K562 (cell line): ENCODE measurements around the gene FAM53C. TPM values are rescaled to one million over a fixed set of nuclear protein-coding genes. Genes with fewer than 3 reads are reported as not detected.

Experiments
- CBX1 ChIP-seq: sonication (generic); IDR thresholded peaks from 2 replicates; pipeline ENCODE4 v1.6.1; 2016; ENCODE audit warnings: antibody characterized with exemption, low read depth, mild to moderate bottlenecking
- CHD1 ChIP-seq: fragments of 200-600 bp; sonication (generic); IDR thresholded peaks from one replicate; pipeline ENCODE4 v1.6.1; 2012; ENCODE audit warnings: mild to moderate bottlenecking, moderate library complexity, low read length, inconsistent platforms
- CREB1 ChIP-seq, 2 experiments: sonication (generic) in 1 of 2; formaldehyde crosslinking in 1 of 2; IDR thresholded peaks; 2 replicates each; pipeline versions ENCODE4 v1.6.1 to v1.8.0; 2012 to 2022; ENCODE audit warnings: inconsistent platforms in 1 of 2, mild to moderate bottlenecking in 1 of 2, missing genetic modification reagents in 1 of 2, moderate library complexity in 1 of 2
- ETS2 ChIP-seq: IDR thresholded peaks from 2 replicates; pipeline ENCODE4 v1.6.1; 2016; ENCODE audit warnings: borderline replicate concordance, missing genetic modification characterization, mild to moderate bottlenecking, moderate library complexity, missing compliant biosample characterization; ENCODE audit not compliant: poor library complexity, severe bottlenecking
- GABPB2 ChIP-seq: fragments of 250-450 bp; sonication (Bioruptor Pico); conservative IDR thresholded peaks from 2 replicates; pipeline ENCODE4 v1.5.1; 2021; ENCODE audit warnings: mild to moderate bottlenecking
- HDAC1 ChIP-seq, 2 experiments: fragments of 450-650 bp; IDR thresholded peaks; 2 replicates each; pipeline ENCODE4 v1.6.1; 2016 to 2017; ENCODE audit warnings: inconsistent platforms in 1 of 2, mild to moderate bottlenecking in 1 of 2, moderate library complexity in 1 of 2
- HDAC3 ChIP-seq: fragments of 450-650 bp; IDR thresholded peaks from 2 replicates; pipeline ENCODE4 v1.6.1; 2018; ENCODE audit warnings: borderline replicate concordance, mild to moderate bottlenecking, moderate library complexity; ENCODE audit not compliant: partially characterized antibody
- HNRNPK ChIP-seq: fragments of 200-400 bp; formaldehyde crosslinking; IDR thresholded peaks from one replicate; pipeline ENCODE4 v1.6.1; 2018; ENCODE audit warnings: mild to moderate bottlenecking, low read depth, low read length; ENCODE audit not compliant: poor library complexity, severe bottlenecking
- KAT8 ChIP-seq: fragments of 450-650 bp; IDR thresholded peaks from 2 replicates; pipeline ENCODE4 v1.6.1; 2016; ENCODE audit warnings: low read depth, mild to moderate bottlenecking
- NEUROD1 ChIP-seq: fragments of 150-350 bp; IDR thresholded peaks from 2 replicates; pipeline ENCODE4 v1.6.1; 2014; ENCODE audit warnings: borderline replicate concordance, low read length, low read depth; ENCODE audit not compliant: partially characterized antibody
- PHF21A ChIP-seq: fragments of 450-650 bp; IDR thresholded peaks from 2 replicates; pipeline ENCODE4 v1.6.1; 2017; ENCODE audit warnings: low read depth, borderline replicate concordance
- POLR2AphosphoS2 ChIP-seq: IDR thresholded peaks from 2 replicates; pipeline ENCODE4 v1.6.1; 2012; ENCODE audit warnings: low read length, improper control_type of control experiment
- PRMT5 ChIP-seq: sonication (generic); formaldehyde crosslinking; IDR thresholded peaks from 2 replicates; pipeline ENCODE4 v1.5.0; 2020; ENCODE audit warnings: missing genetic modification reagents
- PRPF4 ChIP-seq: fragments of 200-400 bp; formaldehyde crosslinking; IDR thresholded peaks from one replicate; pipeline ENCODE4 v1.6.1; 2017; ENCODE audit warnings: low read length, low read depth, mild to moderate bottlenecking; ENCODE audit not compliant: insufficient read depth, poor library complexity, severe bottlenecking
- RBM22 ChIP-seq: fragments of 200-400 bp; formaldehyde crosslinking; IDR thresholded peaks from 2 replicates; pipeline ENCODE4 v1.6.1; 2018; ENCODE audit warnings: low read length, low read depth; ENCODE audit not compliant: poor library complexity, severe bottlenecking
- RBM34 ChIP-seq: fragments of 200-400 bp; formaldehyde crosslinking; IDR thresholded peaks from 2 replicates; pipeline ENCODE4 v1.6.1; 2018; ENCODE audit warnings: low read length, borderline replicate concordance; ENCODE audit not compliant: insufficient read depth
- RFX5 ChIP-seq: IDR thresholded peaks from 2 replicates; pipeline ENCODE4 v1.6.1; 2011; ENCODE audit warnings: low read depth, mild to moderate bottlenecking, improper control_type of control experiment, low read length
- SMAD4 ChIP-seq: fragments of 250-450 bp; sonication (Bioruptor Pico); conservative IDR thresholded peaks from 2 replicates; pipeline ENCODE4 v1.8.0; 2021; ENCODE audit warnings: inconsistent platforms, mild to moderate bottlenecking, moderate library complexity
- SOX6 ChIP-seq: fragments of 450-650 bp; IDR thresholded peaks from 2 replicates; pipeline ENCODE4 v1.6.1; 2014; ENCODE audit warnings: mild to moderate bottlenecking
- TAL1 ChIP-seq: fragments of 450-650 bp; IDR thresholded peaks from 2 replicates; pipeline ENCODE4 v1.6.1; 2016; ENCODE audit warnings: mild to moderate bottlenecking
- ZFPM2 ChIP-seq: fragments of 250-450 bp; sonication (Bioruptor Pico); IDR thresholded peaks from 2 replicates; pipeline ENCODE4 v1.5.1; 2022; ENCODE audit warnings: mild to moderate bottlenecking
- ZNF764 ChIP-seq: fragments of 250-450 bp; sonication (Bioruptor Pico); IDR thresholded peaks from 2 replicates; pipeline ENCODE4 v1.4.0; 2020; ENCODE audit warnings: low read depth, mild to moderate bottlenecking, moderate library complexity
- ZNF830 ChIP-seq: fragments of 250-450 bp; sonication (Bioruptor Pico); IDR thresholded peaks from 2 replicates; pipeline ENCODE4 v1.5.0; 2021; ENCODE audit warnings: mild to moderate bottlenecking
- polyA plus RNA-seq, 8 experiments: library from polyadenylated mRNA; depleted of rRNA in 4 of 8; stranded (reverse) in 5 of 8; unstranded in 3 of 8; fragments of >200 nt; fragmentation: Nextera tagmentation in 2 of 8; fragmentation: Illumina TruSeq in 1 of 8; extraction: Ambion mirVana in 2 of 8; extraction: Trizol in 1 of 8; gene quantifications; 2 replicates each; pipeline versions ENCODE4 v1.2.1 to v1.2.3, GENCODE V29; 2011 to 2014; ENCODE audit warnings: inconsistent platforms in 1 of 8, missing spikeins in 1 of 8
- total RNA-seq, 7 experiments: library from RNA; depleted of rRNA in 6 of 7; stranded (reverse); fragments of >200 nt in 6 of 7; fragmentation: Illumina TruSeq in 2 of 7; extraction: Trizol in 2 of 7; gene quantifications; 2 replicates each; pipeline versions ENCODE4 v1.2.1 to v1.2.3, GENCODE V29; 2011 to 2021; ENCODE audit warnings: low replicate concordance in 1 of 7
- TF ChIP-seq, protein P1 (sequence below): fragments of 450-650 bp; IDR thresholded peaks from 2 replicates; pipeline ENCODE4 v1.6.1; 2017; ENCODE audit warnings: antibody characterized with exemption
- TF ChIP-seq, protein P2 (sequence below): fragments of 150-350 bp; conservative IDR thresholded peaks from 2 replicates; pipeline ENCODE4 v1.6.1; 2014; ENCODE audit warnings: low read length

The FAM53C gene
- total and polyA plus RNA-seq, 9 of the 15 experiments (the other 6 are each of a cell fraction or from before 2014, with no cell fraction given): 9.7 to 38.5 (median 25.2) TPM

DNA sequence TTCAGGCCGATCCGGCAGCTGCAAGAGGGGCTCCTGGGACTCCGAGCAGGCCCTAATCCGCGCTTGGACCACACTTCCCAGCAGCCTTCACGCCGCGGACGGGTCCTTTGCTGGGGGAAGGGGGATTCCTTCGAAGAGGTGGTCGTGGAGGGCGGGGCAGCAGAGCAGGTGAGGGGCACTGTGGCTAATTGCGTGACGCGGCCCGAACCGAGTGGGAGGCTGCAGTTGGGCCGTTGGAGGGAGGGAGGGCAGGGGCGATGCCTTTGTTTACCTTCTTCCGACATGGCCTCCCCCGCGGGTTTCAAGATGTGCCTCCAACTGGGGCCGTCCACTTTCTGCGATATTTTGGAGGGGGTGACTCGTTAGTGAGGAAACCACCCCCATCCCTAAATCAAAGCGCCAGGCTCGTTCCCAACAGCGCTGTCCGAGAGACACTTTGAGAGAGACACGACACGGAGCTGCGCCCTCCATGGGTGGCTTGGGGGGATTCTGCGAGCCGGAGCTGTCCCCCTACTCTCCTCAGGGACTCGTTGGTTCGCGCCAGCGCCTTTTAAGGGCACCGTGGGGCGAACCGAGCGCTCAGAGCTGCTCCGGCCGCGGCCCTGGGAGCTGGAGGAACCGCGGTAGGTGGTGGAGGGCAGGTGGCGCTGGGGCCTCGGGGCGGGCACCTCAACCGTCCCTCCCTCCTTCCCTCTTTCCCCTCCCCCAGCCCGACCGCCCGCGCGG is at the start of gene FAM53C (continued):
- TF ChIP-seq SMAD4 (CRISPR knock-in tag): peak; percentile 37; the same call in 1 of the 2 replicates
- TF ChIP-seq SOX6: peak; percentile 56; the same call in 1 of the 2 replicates
- no peak for TF ChIP-seq KAT8
- no peak for TF ChIP-seq POLR2AphosphoS2
- TF ChIP-seq CHD1: no peak
- TF ChIP-seq HNRNPK: peak; percentile 95
- no peak for TF ChIP-seq PHF21A
- peak; percentile 96 for TF ChIP-seq PRPF4
- peak; percentile 59 for TF ChIP-seq HDAC3
- TF ChIP-seq ZNF830 (CRISPR knock-in tag): 0 out of 2 replicates have a peak, but pooled peaks have one; percentile 14
- TF ChIP-seq, protein P1, sequence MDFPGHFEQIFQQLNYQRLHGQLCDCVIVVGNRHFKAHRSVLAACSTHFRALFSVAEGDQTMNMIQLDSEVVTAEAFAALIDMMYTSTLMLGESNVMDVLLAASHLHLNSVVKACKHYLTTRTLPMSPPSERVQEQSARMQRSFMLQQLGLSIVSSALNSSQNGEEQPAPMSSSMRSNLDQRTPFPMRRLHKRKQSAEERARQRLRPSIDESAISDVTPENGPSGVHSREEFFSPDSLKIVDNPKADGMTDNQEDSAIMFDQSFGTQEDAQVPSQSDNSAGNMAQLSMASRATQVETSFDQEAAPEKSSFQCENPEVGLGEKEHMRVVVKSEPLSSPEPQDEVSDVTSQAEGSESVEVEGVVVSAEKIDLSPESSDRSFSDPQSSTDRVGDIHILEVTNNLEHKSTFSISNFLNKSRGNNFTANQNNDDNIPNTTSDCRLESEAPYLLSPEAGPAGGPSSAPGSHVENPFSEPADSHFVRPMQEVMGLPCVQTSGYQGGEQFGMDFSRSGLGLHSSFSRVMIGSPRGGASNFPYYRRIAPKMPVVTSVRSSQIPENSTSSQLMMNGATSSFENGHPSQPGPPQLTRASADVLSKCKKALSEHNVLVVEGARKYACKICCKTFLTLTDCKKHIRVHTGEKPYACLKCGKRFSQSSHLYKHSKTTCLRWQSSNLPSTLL: no peak
- no peak; the same call in 1 of the 2 replicates for TF ChIP-seq PRMT5 (CRISPR knock-in tag)
- TF ChIP-seq ETS2: no peak
- peak in 1 of 2 experiments; percentile 13; a peak in 1 of 4 replicates for TF ChIP-seq HDAC1 (IDR thresholded peaks at IDR 0.05)
- TF ChIP-seq ZFPM2 (CRISPR knock-in tag): no peak
- no peak for TF ChIP-seq TAL1
- no peak for TF ChIP-seq ZNF764 (CRISPR knock-in tag)
- TF ChIP-seq RBM34: no peak
- peak; percentile 99 for TF ChIP-seq RBM22
- TF ChIP-seq RFX5: no peak
- peak; percentile 12; the same call in 1 of the 2 replicates for TF ChIP-seq CREB1 (IDR thresholded peaks at IDR 0.05)
- TF ChIP-seq CREB1 (CRISPR knock-in tag; IDR thresholded peaks at IDR 0.05): no peak; the same call in 1 of the 2 replicates
- TF ChIP-seq, protein P2, sequence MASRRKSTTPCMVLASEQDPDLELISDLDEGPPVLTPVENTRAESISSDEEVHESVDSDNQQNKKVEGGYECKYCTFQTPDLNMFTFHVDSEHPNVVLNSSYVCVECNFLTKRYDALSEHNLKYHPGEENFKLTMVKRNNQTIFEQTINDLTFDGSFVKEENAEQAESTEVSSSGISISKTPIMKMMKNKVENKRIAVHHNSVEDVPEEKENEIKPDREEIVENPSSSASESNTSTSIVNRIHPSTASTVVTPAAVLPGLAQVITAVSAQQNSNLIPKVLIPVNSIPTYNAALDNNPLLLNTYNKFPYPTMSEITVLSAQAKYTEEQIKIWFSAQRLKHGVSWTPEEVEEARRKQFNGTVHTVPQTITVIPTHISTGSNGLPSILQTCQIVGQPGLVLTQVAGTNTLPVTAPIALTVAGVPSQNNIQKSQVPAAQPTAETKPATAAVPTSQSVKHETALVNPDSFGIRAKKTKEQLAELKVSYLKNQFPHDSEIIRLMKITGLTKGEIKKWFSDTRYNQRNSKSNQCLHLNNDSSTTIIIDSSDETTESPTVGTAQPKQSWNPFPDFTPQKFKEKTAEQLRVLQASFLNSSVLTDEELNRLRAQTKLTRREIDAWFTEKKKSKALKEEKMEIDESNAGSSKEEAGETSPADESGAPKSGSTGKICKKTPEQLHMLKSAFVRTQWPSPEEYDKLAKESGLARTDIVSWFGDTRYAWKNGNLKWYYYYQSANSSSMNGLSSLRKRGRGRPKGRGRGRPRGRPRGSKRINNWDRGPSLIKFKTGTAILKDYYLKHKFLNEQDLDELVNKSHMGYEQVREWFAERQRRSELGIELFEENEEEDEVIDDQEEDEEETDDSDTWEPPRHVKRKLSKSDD: no peak
- TF ChIP-seq CBX1: peak; percentile 89; the same call in 1 of the 2 replicates
- peak; percentile 97 for TF ChIP-seq NEUROD1
- no peak for TF ChIP-seq GABPB2 (CRISPR knock-in tag)
